Superior temporal gyrus (tissue), 1 donor: ENCODE data around the gene GPR89A.
"Not testable (repeated sequence)": the region's sequence is repeated elsewhere in the genome, so short reads cannot be mapped to it uniquely, and the experiment has no call there.

Experiments used
- DNase-seq: peaks from one replicate; pipeline ENCODE4 v3.0.0-alpha.2; 2016; ENCODE audit errors: extremely low spot score

The GPR89A gene

DNA sequence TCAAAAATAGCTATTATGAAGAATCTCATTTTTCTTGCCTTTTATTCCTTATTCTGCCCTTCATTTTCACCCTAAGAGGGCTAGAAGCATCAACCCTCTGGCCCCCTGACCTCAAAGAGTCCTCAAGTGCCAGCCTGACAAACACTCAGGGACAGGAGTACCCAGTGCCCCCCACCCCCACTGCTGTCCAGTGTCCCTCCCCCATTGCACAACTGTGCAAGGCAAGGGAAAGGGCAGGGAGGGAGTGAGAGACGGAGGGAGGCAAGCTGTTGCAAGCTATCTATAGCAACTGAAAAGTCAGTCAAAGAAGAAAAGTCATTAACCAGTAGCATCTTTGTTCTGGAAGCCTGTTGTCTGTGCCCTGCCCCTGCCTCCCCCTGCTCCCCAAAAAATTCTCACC lies 78.3 kb downstream of the GPR89A start:
- DNase-seq = not testable (repeated sequence)

GRCh38 chr1:145688328-145688727 lies 80.5 kb downstream of the GPR89A start:
- DNase-seq = no peak

DNA sequence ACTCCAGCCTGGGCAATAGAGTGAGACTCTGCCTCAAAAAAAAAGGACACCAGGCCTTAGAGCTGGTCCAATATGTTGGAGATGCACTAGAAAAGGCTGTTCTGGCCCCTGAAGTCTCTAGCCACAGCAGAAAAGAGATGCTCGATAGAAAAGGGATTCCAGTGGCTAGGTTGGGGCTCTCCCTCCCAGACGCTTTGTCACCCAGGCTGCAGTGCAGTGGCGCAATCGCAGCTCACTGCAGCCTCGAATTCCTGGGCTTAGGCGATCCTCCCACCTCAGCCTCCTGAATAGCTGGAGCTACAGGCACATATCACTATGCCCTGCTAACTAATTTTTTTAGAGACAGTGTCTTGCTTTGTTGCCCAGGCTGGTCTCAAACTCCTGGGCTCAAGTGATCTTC lies 81.1 kb downstream of the GPR89A start:
- DNase-seq = no peak

DNA sequence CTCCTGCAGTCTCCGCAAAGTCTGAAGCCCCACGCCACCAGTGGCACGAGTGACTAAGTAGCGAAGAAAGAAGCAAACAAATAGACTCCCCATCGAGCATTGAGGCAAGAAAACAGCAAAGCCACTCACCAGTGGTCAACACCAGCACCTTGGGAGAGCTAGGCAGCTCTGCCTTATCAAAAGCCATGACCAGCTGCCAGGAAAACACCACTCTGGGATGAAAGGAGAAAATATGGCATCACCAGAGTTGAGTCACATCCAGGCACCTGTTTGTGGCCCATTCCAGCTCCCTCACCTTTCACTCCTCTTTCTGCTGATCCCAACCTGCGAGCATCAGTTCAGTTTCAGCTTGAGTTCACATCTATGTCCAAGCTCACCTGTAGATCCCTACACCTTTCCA lies 82.1 kb downstream of the GPR89A start:
- DNase-seq = no peak

- DNase-seq = no peak
Observed at GRCh38 chr1:145690587-145691558, 83.1 kb downstream of the GPR89A start.

- no peak for DNase-seq
Observed at GRCh38 chr1:145692785-145693443, 85.1 kb downstream of the GPR89A start.

GRCh38 chr1:145695821-145696629 lies 88.2 kb downstream of the GPR89A start:
- no peak for DNase-seq

DNA sequence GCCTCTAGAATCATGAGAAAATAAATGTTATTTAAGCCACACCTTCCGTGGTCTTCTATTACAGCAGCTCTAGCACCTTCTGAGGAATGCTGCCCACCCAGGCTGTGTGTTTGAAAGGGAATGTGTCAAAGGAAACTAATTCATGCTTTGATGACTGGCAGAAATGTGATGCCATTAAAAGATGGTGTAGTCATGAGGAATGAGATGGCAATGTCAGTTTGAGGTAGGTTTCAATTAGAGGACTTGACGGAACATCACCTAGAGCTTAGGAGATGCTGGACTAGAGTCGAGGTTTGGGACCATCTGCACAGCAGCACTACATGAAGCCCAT lies 88.8 kb downstream of the GPR89A start:
- no peak for DNase-seq

- no peak for DNase-seq
Observed at GRCh38 chr1:145701306-145701862, 93.6 kb downstream of the GPR89A start.

GRCh38 chr1:145702052-145702451 lies 94.3 kb downstream of the GPR89A start:
- no peak for DNase-seq

DNA sequence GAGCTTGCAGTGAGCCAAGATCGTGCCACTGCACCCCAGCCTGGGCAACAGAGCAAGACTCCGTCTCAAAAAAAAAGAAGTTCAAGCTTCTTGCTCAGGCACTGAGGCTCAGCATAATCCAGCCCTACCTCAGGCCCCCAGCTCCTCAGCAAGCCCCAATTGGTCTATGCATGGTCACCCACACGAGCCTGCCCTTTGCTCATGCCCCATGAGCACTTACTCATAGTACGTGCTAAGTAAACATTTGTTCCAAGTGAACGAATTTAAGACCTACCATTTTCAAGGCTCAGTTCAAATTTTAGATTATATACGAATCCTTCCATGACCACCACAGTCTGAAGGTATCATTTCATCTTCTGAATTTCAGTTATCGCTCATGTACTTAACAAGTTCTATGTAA lies 95.0 kb downstream of the GPR89A start:
- no peak for DNase-seq

DNA sequence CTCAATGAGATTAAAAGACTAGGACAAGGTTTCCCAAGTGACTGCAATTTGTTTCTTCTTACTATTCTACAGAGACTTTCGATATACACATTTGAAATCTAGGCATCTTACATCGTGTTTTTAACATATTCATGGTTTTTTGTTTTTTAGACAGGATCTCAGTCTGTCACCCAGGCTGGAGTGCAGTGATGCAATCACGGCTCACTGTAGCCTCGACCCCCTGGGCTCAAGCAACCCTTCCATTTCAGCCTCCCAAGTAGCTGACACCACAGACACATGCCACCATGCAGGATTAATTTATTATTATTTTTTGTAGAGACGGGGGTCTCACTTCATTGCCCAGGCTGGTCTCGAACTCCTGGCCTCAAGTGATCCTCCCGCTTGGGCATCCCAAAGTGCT lies 97.8 kb downstream of the GPR89A start:
- DNase-seq = no peak

- no peak for DNase-seq
Observed at GRCh38 chr1:145706086-145706664, 98.4 kb downstream of the GPR89A start.

- no peak for DNase-seq
Observed at GRCh38 chr1:145707183-145707867, 99.5 kb downstream of the GPR89A start, which contains the start of gene PDZK1. Gene PDZK1 (minus strand): TSS chr1:145707368. CDS start chr1:145688021, 19,347 bp downstream.

DNA sequence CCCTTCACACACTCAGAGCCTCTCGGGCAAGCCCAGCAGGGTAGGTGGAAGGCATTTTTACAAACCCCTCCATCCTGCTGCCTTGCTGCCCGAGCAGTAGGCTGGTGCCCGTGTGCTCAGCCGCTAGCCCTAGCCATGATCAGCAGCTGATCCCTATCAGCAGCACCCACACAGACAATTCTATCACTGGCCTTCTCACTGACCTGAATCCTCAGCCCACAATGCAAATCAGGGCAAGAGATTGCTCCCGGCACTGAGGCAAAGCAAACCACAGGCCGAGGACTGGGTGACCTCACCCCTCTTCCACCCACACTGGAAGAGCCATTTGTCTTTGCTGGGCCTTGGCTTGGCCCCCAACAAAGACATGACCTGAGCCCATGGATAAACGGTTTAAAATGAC lies 100.3 kb downstream of the GPR89A start:
- DNase-seq = no peak

GRCh38 chr1:145710291-145711027 lies 102.7 kb downstream of the GPR89A start:
- no peak for DNase-seq

- DNase-seq = no peak
Observed at GRCh38 chr1:145711213-145711651, 103.4 kb downstream of the GPR89A start.

DNA sequence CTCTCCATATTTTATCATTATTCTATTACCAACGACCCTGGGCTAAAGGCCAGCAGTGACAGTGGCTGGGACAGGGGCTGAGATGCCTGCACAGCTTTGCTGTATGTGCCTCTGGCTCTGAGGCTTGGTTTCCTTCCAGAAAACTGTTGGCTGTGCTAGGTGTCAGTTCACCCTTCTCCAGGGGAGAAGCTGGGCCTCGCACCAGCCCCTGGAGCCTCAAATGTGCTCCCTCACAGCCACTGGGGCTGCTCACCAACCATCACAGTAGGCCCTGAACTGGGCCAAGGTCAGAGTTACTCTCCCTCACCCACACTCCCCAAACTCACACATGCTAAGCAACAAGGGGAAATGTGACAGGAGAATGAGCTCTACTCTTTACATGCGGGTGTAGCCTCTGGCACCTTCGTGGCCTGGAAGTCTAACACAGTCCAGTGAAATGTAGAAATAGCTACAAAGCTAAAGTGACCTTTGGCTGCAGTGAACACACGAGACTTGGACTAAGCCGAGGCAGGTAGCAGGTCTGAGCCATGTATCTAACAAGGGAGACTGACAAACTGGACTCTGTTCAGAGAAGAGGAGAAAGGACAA lies 106.8 kb downstream of the GPR89A start:
- no peak for DNase-seq

- DNase-seq = no peak
Observed at GRCh38 chr1:145716641-145717345, 109.0 kb downstream of the GPR89A start.
